SU-DHL-6 (cell line): ENCODE data around the gene EFL1.

Experiments
- EZH2phosphoT487 ChIP-seq: fragments of 200-600 bp; sonication (generic), shearing (Covaris generic); conservative IDR thresholded peaks from 2 replicates; pipeline ENCODE4 v1.6.1; 2018; ENCODE audit warnings: mild to moderate bottlenecking, antibody characterized with exemption, low read length, moderate library complexity, mixed read lengths
- TF ChIP-seq, protein P1 (sequence below): fragments of 200-600 bp; sonication (generic); IDR thresholded peaks from one replicate; pipeline ENCODE4 v1.5.1; 2017; ENCODE audit warnings: antibody characterized with exemption, mild to moderate bottlenecking, low read length, moderate library complexity; ENCODE audit not compliant: insufficient read depth, poor library complexity, severe bottlenecking

DNA sequence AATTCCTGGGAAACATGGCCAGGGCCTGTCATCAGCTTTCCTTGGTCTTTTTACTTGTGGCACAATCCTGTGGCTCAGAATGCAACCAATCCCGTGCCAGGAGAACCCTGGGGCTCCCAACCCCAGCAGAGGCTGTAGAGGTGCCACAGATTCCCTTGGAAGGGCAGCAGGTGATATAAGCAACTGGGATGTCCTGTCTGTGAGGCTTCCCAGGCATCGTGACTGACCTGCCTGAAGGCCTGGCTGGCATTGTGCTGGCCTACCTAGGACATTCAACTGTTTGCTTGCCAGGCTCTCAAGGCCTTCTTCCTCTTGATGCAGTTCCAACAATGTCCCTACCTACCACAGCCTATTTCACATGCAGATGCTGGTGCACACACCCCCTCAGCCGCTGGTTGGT lies 144.5 kb downstream of the EFL1 start:
- TF ChIP-seq, protein P1, sequence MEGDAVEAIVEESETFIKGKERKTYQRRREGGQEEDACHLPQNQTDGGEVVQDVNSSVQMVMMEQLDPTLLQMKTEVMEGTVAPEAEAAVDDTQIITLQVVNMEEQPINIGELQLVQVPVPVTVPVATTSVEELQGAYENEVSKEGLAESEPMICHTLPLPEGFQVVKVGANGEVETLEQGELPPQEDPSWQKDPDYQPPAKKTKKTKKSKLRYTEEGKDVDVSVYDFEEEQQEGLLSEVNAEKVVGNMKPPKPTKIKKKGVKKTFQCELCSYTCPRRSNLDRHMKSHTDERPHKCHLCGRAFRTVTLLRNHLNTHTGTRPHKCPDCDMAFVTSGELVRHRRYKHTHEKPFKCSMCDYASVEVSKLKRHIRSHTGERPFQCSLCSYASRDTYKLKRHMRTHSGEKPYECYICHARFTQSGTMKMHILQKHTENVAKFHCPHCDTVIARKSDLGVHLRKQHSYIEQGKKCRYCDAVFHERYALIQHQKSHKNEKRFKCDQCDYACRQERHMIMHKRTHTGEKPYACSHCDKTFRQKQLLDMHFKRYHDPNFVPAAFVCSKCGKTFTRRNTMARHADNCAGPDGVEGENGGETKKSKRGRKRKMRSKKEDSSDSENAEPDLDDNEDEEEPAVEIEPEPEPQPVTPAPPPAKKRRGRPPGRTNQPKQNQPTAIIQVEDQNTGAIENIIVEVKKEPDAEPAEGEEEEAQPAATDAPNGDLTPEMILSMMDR = no peak
- no peak for TF ChIP-seq EZH2phosphoT487
